Vagina (tissue), 2 donors: Measurements from ENCODE around the gene CCDC89. TPM values are rescaled to one million over a fixed set of nuclear protein-coding genes. Genes with fewer than 3 reads are reported as not detected.
"Not testable (repeated sequence)": the region's sequence is repeated elsewhere in the genome, so short reads cannot be mapped to it uniquely, and the experiment has no call there.

Experiments
- DNase-seq, 2 donors: peaks; one replicate each; pipeline ENCODE4 v3.0.0-alpha.2; 2017; ENCODE audit errors: extremely low spot score in 2 of 2
- H3K27ac ChIP-seq: fragments of 200-600 bp; sonication (generic); one replicate; pipeline ENCODE4 v1.5.1; 2019
- H3K27me3 ChIP-seq: fragments of 200-600 bp; sonication (generic); one replicate; pipeline ENCODE4 v1.5.1; 2019
- H3K36me3 ChIP-seq, 2 donors: fragments of 200-600 bp; sonication (generic); one replicate each; pipeline ENCODE4 v1.5.1; 2017 to 2019
- H3K4me1 ChIP-seq: fragments of 200-600 bp; sonication (generic); one replicate; pipeline ENCODE4 v1.5.1; 2019
- H3K4me3 ChIP-seq, 2 donors: fragments of 200-600 bp; sonication (generic); 1 replicate in 1 of 2; 2 replicates in 1 of 2; pipeline ENCODE4 v1.5.1; 2016 to 2019
- H3K9me3 ChIP-seq: fragments of 200-600 bp; sonication (generic); one replicate; pipeline ENCODE4 v1.5.1; 2019
- POLR2A ChIP-seq, 2 donors: fragments of 450-650 bp; IDR thresholded peaks; one replicate each; pipeline ENCODE4 v1.6.1; 2017; ENCODE audit warnings: antibody characterized with exemption in 2 of 2, mild to moderate bottlenecking in 2 of 2, moderate library complexity in 2 of 2
- POLR2AphosphoS5 ChIP-seq, 2 donors: sonication (generic); formaldehyde crosslinking; IDR thresholded peaks; one replicate each; pipeline ENCODE4 v1.9.0; 2017; ENCODE audit warnings: antibody characterized with exemption in 2 of 2, mild to moderate bottlenecking in 2 of 2, low read depth in 1 of 2; ENCODE audit not compliant: insufficient read depth in 1 of 2
- intact Hi-C: fragments of 100-400 bp; cut with DNase I; formaldehyde crosslinking; loops from one replicate; pipeline ENCODE4 v1.15.1; 2023
- total RNA-seq: library from RNA; depleted of rRNA; stranded (reverse); fragments of >200 nt; gene quantifications from one replicate; pipeline ENCODE4 v1.2.3, GENCODE V29; 2016
- TF ChIP-seq, protein P1 (sequence below), 3 experiments: fragments of 450-650 bp in 2 of 3; fragments of 200-600 bp in 1 of 3; sonication (generic) in 1 of 3; IDR thresholded peaks; one replicate each; pipeline ENCODE4 v1.5.1; 2017 to 2019; ENCODE audit warnings: antibody characterized with exemption in 3 of 3, mild to moderate bottlenecking in 2 of 3, moderate library complexity in 2 of 3

CCDC89 gene
- total RNA-seq, 1 donor from 2014 or later = not detected

DNA sequence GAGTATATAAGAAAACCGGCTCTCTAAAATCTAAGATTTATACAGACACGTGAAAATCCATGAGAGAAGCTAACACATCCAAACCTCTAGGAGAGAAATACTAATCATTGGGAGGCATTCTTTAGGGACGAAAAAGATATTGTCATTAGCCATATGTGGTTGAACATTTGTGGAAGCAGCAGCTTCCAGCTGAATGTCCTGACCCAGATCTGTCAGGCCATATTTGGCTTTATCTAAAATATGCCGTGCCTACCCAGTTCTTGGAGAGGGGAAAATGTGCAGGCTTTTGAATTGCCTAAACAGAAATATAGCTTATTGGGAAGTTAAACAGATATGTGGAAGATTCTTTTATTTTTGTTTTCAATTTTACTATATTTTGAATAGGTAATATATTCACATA is 6.4 kb downstream of the CCDC89 start:
- no peak overlapping the region for H3K4me3 ChIP-seq
- no peak for TF ChIP-seq POLR2A (IDR thresholded peaks at IDR 0.05)
- TF ChIP-seq, protein P1, sequence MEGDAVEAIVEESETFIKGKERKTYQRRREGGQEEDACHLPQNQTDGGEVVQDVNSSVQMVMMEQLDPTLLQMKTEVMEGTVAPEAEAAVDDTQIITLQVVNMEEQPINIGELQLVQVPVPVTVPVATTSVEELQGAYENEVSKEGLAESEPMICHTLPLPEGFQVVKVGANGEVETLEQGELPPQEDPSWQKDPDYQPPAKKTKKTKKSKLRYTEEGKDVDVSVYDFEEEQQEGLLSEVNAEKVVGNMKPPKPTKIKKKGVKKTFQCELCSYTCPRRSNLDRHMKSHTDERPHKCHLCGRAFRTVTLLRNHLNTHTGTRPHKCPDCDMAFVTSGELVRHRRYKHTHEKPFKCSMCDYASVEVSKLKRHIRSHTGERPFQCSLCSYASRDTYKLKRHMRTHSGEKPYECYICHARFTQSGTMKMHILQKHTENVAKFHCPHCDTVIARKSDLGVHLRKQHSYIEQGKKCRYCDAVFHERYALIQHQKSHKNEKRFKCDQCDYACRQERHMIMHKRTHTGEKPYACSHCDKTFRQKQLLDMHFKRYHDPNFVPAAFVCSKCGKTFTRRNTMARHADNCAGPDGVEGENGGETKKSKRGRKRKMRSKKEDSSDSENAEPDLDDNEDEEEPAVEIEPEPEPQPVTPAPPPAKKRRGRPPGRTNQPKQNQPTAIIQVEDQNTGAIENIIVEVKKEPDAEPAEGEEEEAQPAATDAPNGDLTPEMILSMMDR (IDR thresholded peaks at IDR 0.05) = no peak
- TF ChIP-seq POLR2AphosphoS5 (IDR thresholded peaks at IDR 0.05; ENCODE audit: insufficient read depth in 1 of 2, low read depth in 1 of 2) = no peak
- no peaks in the 10 kb centered on the region for H3K36me3 ChIP-seq
- no peak for DNase-seq
- no peaks in the 10 kb centered on the region for H3K27me3 ChIP-seq
- intact Hi-C loops = no loop called here
- no peaks in the 10 kb centered on the region for H3K4me1 ChIP-seq
- H3K27ac ChIP-seq = no peak overlapping the region
- H3K9me3 ChIP-seq = no peaks in the 10 kb centered on the region

DNA sequence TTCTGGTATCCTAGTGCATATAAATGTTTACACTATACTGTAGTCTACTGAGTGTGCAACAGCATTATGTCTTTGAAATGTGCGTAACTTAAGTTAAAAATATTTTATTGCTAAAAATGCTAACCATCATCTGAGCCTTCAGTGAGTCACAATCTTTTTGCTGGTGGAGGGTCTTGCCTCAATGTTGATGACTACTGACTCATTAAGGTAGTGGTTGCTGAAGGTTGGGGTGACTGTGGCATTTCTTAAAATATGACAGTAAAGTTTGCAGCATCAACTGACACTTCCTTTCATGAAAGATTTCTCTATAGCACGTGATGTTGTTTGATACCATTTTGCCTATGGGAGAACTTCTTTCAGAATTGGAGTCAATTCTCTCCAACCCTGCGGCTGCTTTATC is 12.6 kb downstream of the CCDC89 start:
- H3K4me3 ChIP-seq = no peak overlapping the region
- no peaks in the 10 kb centered on the region for H3K9me3 ChIP-seq
- no peak overlapping the region for H3K27ac ChIP-seq
- DNase-seq = no peak
- no peaks in the 10 kb centered on the region for H3K36me3 ChIP-seq
- H3K27me3 ChIP-seq = no peaks in the 10 kb centered on the region
- intact Hi-C loops = no loop called here
- TF ChIP-seq POLR2AphosphoS5 (IDR thresholded peaks at IDR 0.05; ENCODE audit: insufficient read depth in 1 of 2, low read depth in 1 of 2) (no peak), POLR2A (IDR thresholded peaks at IDR 0.05) (no peak)
- TF ChIP-seq, protein P1 (IDR thresholded peaks at IDR 0.05) = no peak
- no peaks in the 10 kb centered on the region for H3K4me1 ChIP-seq

DNA sequence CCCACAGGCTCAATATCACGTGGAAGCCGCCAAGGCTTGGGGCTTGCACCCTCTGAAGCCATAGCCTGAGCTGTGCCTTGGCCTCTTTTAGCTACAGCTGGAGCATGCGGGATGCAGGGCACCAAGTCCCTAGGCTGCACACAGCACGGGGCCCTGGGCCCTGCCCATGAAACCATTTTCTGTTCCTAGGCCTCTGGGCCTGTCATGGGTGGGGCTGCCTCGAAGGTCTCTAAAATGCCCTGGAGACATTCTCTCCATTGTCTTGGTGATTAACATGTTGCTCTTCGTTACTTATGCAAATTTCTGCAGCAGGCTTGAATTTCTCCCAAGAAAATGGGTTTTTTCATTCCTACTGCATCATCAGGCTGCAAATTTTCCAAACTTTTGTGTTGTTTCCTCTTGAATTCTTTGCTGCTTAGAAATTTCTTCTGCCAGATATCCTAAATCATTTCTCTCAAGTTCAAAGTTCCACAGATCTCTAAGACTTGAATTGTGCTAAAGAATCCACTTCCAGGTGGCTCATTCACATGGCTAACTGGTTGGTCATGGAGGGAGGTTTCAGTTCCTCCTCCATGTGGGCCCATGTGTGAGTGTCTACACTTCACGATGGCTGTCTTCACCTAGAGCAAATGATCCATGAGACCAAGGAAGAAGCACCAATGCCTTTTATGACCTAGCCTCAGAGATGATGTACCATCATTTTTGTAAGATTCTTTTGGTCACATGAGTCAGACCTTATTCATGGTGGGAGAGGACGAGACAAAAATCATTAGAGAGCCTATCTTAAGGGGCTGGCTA is 13.7 kb downstream of the CCDC89 start:
- no peak for DNase-seq
- H3K27ac ChIP-seq = no peak overlapping the region
- H3K9me3 ChIP-seq = no peaks in the 10 kb centered on the region
- no peak overlapping the region for H3K4me3 ChIP-seq
- H3K27me3 ChIP-seq = no peaks in the 10 kb centered on the region
- TF ChIP-seq POLR2A (IDR thresholded peaks at IDR 0.05) (no peak), POLR2AphosphoS5 (IDR thresholded peaks at IDR 0.05; ENCODE audit: insufficient read depth in 1 of 2, low read depth in 1 of 2) (no peak)
- TF ChIP-seq, protein P1 (IDR thresholded peaks at IDR 0.05) = no peak
- intact Hi-C loops = no loop called here
- no peaks in the 10 kb centered on the region for H3K4me1 ChIP-seq
- no peaks in the 10 kb centered on the region for H3K36me3 ChIP-seq

DNA sequence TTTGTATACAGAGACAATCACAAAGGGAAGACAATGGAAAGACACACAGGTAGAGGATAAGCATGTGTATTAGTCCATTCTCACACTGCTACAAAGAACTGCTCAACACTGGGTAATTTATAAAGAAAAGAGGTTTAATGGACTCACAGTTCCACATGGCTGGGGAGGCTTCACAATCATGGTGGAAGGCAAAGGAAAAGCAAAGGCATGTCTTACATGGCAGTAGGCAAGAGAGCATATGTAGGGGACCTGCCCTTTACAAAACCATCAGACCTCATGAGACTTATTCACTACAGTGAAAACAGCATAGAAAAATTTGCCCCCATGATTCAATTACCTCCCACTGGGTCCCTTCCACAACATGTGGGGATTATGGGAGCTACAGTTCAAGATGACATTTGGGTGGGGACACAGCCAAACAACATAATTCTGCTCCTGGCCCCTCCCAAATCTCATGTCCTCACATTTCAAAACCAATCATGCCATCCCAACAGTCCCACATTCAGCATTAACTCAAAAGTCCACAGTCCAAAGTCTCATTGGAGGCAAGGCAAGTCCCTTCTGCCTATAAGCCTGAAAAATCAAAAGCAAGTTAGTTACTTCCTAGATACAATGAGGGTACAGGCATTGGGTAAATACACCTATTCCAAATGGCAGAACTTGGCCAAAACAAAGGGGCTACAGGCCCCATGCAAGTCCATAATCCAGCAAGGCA is 14.9 kb downstream of the CCDC89 start:
- DNase-seq, H3K27me3 ChIP-seq, intact Hi-C loops, H3K4me1 ChIP-seq, H3K4me3 ChIP-seq, H3K9me3 ChIP-seq, H3K36me3 ChIP-seq, H3K27ac ChIP-seq: not testable (repeated sequence)

DNA sequence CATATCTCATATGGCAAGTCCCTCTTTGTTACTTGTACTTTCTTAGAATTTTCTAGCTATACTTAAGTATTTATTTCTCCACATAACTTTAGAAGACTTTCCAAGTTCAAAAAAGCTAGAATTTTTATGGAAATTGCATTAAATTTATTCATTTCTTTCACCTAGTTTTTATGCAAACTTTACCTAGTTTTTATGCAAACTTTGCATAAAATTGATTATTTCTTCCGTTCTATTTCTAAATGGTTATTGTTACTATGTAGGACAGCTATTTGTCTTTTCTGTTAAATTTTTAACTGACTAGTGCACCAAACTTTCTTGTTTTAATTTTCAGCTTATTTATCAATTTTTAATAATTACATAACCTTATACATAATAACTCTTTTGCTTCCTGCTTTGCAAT is 17.8 kb downstream of the CCDC89 start:
- DNase-seq = no peak
- H3K4me3 ChIP-seq = no peak overlapping the region
- intact Hi-C loops = no loop called here
- peaks cover 8% of the 10 kb centered on the region for H3K4me1 ChIP-seq
- no peak overlapping the region for H3K27ac ChIP-seq
- H3K9me3 ChIP-seq = no peaks in the 10 kb centered on the region
- no peaks in the 10 kb centered on the region for H3K27me3 ChIP-seq
- H3K36me3 ChIP-seq = no peaks in the 10 kb centered on the region
- TF ChIP-seq, protein P1 (IDR thresholded peaks at IDR 0.05) = no peak
- TF ChIP-seq POLR2AphosphoS5 (IDR thresholded peaks at IDR 0.05; ENCODE audit: insufficient read depth in 1 of 2, low read depth in 1 of 2) (no peak), POLR2A (IDR thresholded peaks at IDR 0.05) (no peak)
